Neural cell (in vitro differentiated cells): ENCODE data around the gene CILP2. TPM values are rescaled to one million over a fixed set of nuclear protein-coding genes. Genes with fewer than 3 reads are reported as not detected.

Experiments
- H2AFZ ChIP-seq: fragments of 200-600, 300-800 bp; sonication (generic), shearing (Covaris generic); 2 replicates; pipeline ENCODE4 v1.6.0; 2014; ENCODE audit warnings: low read depth, mild to moderate bottlenecking, antibody characterized with exemption, low read length, moderate library complexity
- H3F3A ChIP-seq: fragments of 200-600 bp; shearing (Covaris generic); 2 replicates; pipeline ENCODE4 v1.6.1; 2016; ENCODE audit warnings: mild to moderate bottlenecking, moderate library complexity, mixed read lengths, antibody characterized with exemption, low read length; ENCODE audit not compliant: insufficient read depth, poor library complexity, severe bottlenecking
- H3K27ac ChIP-seq: fragments of 200-600, 300-800 bp; sonication (generic), shearing (Covaris generic); 2 replicates; pipeline ENCODE4 v1.5.1; 2014; ENCODE audit warnings: mild to moderate bottlenecking, low read length, moderate library complexity
- H3K27me3 ChIP-seq: fragments of 300-800, 200-600 bp; sonication (generic), shearing (Covaris generic); 2 replicates; pipeline ENCODE4 v1.6.0; 2014; ENCODE audit warnings: mild to moderate bottlenecking, low read depth, low read length, moderate library complexity; ENCODE audit not compliant: insufficient read depth
- H3K36me3 ChIP-seq: fragments of 300-800, 200-600 bp; sonication (generic), shearing (Covaris generic); 2 replicates; pipeline ENCODE4 v1.5.1; 2014; ENCODE audit warnings: mild to moderate bottlenecking, antibody characterized with exemption, low read length, moderate library complexity; ENCODE audit not compliant: insufficient read depth
- H3K4me2 ChIP-seq: fragments of 300-800, 200-600 bp; sonication (generic), shearing (Covaris generic); 2 replicates; pipeline ENCODE4 v1.6.0; 2014; ENCODE audit warnings: mild to moderate bottlenecking, low read length
- H3K4me3 ChIP-seq: fragments of 300-800, 200-600 bp; sonication (generic), shearing (Covaris generic); 2 replicates; pipeline ENCODE4 v1.5.1; 2014; ENCODE audit warnings: mild to moderate bottlenecking, low read length, moderate library complexity
- H3K79me2 ChIP-seq: fragments of 200-600 bp; shearing (Covaris generic); replicated peaks from 2 replicates; pipeline ENCODE4 v1.6.0; 2014; ENCODE audit warnings: mild to moderate bottlenecking, low read length, moderate library complexity; ENCODE audit not compliant: insufficient read depth
- H3K9ac ChIP-seq: fragments of 300-800, 200-600 bp; sonication (generic), shearing (Covaris generic); 2 replicates; pipeline ENCODE4 v1.6.1; 2016; ENCODE audit warnings: mild to moderate bottlenecking, low read length, mixed read lengths
- H3K9me2 ChIP-seq: fragments of 200-600 bp; shearing (Covaris generic); 2 replicates; pipeline ENCODE4 v1.6.1; 2016; ENCODE audit warnings: mild to moderate bottlenecking, low read length, mixed read lengths; ENCODE audit not compliant: insufficient read depth
- H3K9me3 ChIP-seq: fragments of 200-600, 300-800 bp; sonication (generic), shearing (Covaris generic); 2 replicates; pipeline ENCODE4 v1.6.1; 2016; ENCODE audit warnings: mild to moderate bottlenecking, mixed run types, low read length, moderate library complexity, mixed read lengths
- H4K20me1 ChIP-seq: fragments of 200-600 bp; shearing (Covaris generic); 2 replicates; pipeline ENCODE4 v1.6.1; 2016; ENCODE audit warnings: mild to moderate bottlenecking, mixed run types; ENCODE audit not compliant: insufficient read depth
- EP300 ChIP-seq: fragments of 450-650 bp; conservative IDR thresholded peaks from 2 replicates; pipeline ENCODE4 v1.6.1; 2014; ENCODE audit warnings: antibody characterized with exemption, mild to moderate bottlenecking, moderate library complexity; ENCODE audit not compliant: poor library complexity, severe bottlenecking
- EZH2 ChIP-seq: fragments of 200-600, 300-800 bp; shearing (Covaris generic), sonication (generic); IDR thresholded peaks from 2 replicates; pipeline ENCODE4 v1.6.1; 2014; ENCODE audit warnings: antibody characterized with exemption, low read length, borderline replicate concordance, mild to moderate bottlenecking; ENCODE audit not compliant: insufficient read depth, poor library complexity, severe bottlenecking
- MXI1 ChIP-seq: fragments of 450-650 bp; conservative IDR thresholded peaks from 2 replicates; pipeline ENCODE4 v1.6.1; 2014; ENCODE audit warnings: antibody characterized with exemption, mild to moderate bottlenecking; ENCODE audit not compliant: poor library complexity, severe bottlenecking
- POLR2AphosphoS5 ChIP-seq: IDR thresholded peaks from 2 replicates; pipeline ENCODE4 v1.6.1; 2012
- RAD21 ChIP-seq: fragments of 450-650 bp; conservative IDR thresholded peaks from 2 replicates; pipeline ENCODE4 v1.6.1; 2014; ENCODE audit warnings: antibody characterized with exemption, mild to moderate bottlenecking, moderate library complexity
- REST ChIP-seq: IDR thresholded peaks from 2 replicates; pipeline ENCODE4 v1.6.1; 2012; ENCODE audit warnings: borderline replicate concordance
- SMC3 ChIP-seq: fragments of 450-650 bp; conservative IDR thresholded peaks from 2 replicates; pipeline ENCODE4 v1.6.1; 2014; ENCODE audit warnings: antibody characterized with exemption, mild to moderate bottlenecking, moderate library complexity; ENCODE audit not compliant: poor library complexity
- TAF1 ChIP-seq: IDR thresholded peaks from 2 replicates; pipeline ENCODE4 v1.6.1; 2012; ENCODE audit warnings: low read depth
- polyA plus RNA-seq: library from polyadenylated mRNA; depleted of rRNA; stranded (reverse); fragments of >200 nt; gene quantifications from 2 replicates; pipeline ENCODE4 v1.2.3, GENCODE V29; 2014
- TF ChIP-seq, protein P1 (sequence below): fragments of 450-650 bp; IDR thresholded peaks from 2 replicates; pipeline ENCODE4 v1.5.1; 2014; ENCODE audit warnings: antibody characterized with exemption, mild to moderate bottlenecking, moderate library complexity; ENCODE audit not compliant: poor library complexity, severe bottlenecking

The CILP2 gene
- polyA plus RNA-seq, 1 donor from 2014 or later: 0.84 TPM

DNA sequence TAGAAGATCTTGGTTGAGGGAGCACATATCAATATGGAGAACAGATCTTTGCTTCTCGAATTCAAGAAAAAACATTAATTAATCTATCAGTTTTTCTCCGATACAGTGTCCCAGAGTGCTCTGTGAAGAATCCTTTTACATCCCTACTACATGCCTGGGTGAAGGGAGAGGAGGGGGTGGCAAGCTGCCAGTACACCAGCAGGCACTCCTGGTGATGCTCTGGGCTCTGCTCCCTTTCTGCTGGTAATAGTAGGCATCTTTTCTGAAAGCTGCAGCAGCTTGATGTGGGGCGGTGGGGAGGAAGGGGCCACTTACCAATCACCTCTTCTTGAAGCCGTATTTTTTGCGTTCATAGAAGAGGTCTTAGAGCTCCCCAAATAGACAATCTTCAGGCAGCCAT is 49.7 kb downstream of the CILP2 start:
- Histone ChIP-seq H3K36me3 (no peaks in the 10 kb centered on the region), H3K27me3 (no peaks in the 10 kb centered on the region), H2AFZ (no peak overlapping the region), H3K9me2 (no peaks in the 10 kb centered on the region), H3K4me2 (no peak overlapping the region), H3K4me3 (no peak overlapping the region), H4K20me1 (no peaks in the 10 kb centered on the region), H3K27ac (no peak overlapping the region), H3K79me2 (no peaks in the 10 kb centered on the region), H3K9me3 (no peaks in the 10 kb centered on the region), H3K9ac (no peak overlapping the region), H3F3A (no peaks in the 10 kb centered on the region)
- TF ChIP-seq POLR2AphosphoS5 (no peak), EP300 (no peak), SMC3 (no peak), EZH2 (no peak), MXI1 (no peak), REST (no peak)

GRCh38 chr19:19588546-19588945 is 50.5 kb downstream of the CILP2 start:
- Histone ChIP-seq H3K4me3 (no peak overlapping the region), H3K27me3 (no peaks in the 10 kb centered on the region), H2AFZ (no peak overlapping the region), H3K9ac (no peak overlapping the region), H3K9me3 (no peaks in the 10 kb centered on the region), H3K4me2 (no peak overlapping the region), H4K20me1 (no peaks in the 10 kb centered on the region), H3K9me2 (no peaks in the 10 kb centered on the region), H3F3A (no peaks in the 10 kb centered on the region), H3K79me2 (no peaks in the 10 kb centered on the region), H3K27ac (no peak overlapping the region), H3K36me3 (no peaks in the 10 kb centered on the region)
- TF ChIP-seq, protein P1, sequence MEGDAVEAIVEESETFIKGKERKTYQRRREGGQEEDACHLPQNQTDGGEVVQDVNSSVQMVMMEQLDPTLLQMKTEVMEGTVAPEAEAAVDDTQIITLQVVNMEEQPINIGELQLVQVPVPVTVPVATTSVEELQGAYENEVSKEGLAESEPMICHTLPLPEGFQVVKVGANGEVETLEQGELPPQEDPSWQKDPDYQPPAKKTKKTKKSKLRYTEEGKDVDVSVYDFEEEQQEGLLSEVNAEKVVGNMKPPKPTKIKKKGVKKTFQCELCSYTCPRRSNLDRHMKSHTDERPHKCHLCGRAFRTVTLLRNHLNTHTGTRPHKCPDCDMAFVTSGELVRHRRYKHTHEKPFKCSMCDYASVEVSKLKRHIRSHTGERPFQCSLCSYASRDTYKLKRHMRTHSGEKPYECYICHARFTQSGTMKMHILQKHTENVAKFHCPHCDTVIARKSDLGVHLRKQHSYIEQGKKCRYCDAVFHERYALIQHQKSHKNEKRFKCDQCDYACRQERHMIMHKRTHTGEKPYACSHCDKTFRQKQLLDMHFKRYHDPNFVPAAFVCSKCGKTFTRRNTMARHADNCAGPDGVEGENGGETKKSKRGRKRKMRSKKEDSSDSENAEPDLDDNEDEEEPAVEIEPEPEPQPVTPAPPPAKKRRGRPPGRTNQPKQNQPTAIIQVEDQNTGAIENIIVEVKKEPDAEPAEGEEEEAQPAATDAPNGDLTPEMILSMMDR: no peak
- TF ChIP-seq SMC3 (no peak), EZH2 (no peak), REST (no peak), TAF1 (no peak), POLR2AphosphoS5 (no peak), MXI1 (no peak), EP300 (no peak), RAD21 (no peak)
